Fibroblast of villous mesenchyme (primary cell): Measurements from ENCODE around the gene SP9. TPM values are rescaled to one million over a fixed set of nuclear protein-coding genes. Genes with fewer than 3 reads are reported as not detected.

Experiments
- DNase-seq: peaks from one replicate; pipeline ENCODE4 v3.0.0-alpha.2; 2010; ENCODE audit warnings: low read depth
- H3K4me3 ChIP-seq: 2 replicates; pipeline ENCODE4 v1.5.1; 2011; ENCODE audit warnings: low read depth, mild to moderate bottlenecking, low read length
- total RNA-seq: library from RNA; depleted of rRNA; stranded (reverse); fragments of >200 nt; gene quantifications from 2 replicates; pipeline ENCODE4 v1.2.3, GENCODE V29; 2012
- TF ChIP-seq, protein P1 (sequence below): IDR thresholded peaks from 2 replicates; pipeline ENCODE4 v1.5.1; 2012; ENCODE audit warnings: low read depth, mild to moderate bottlenecking, low read length; ENCODE audit not compliant: insufficient read depth

SP9 gene
- under 0.01 and 0.43 TPM in 2 replicates for total RNA-seq

GRCh38 chr2:174334781-174335251 lies at the start of gene SP9:
Gene SP9, plus strand, starts transcription at chr2:174334954. Its CDS starts 139 bp downstream, at chr2:174335093.
- TF ChIP-seq, protein P1, sequence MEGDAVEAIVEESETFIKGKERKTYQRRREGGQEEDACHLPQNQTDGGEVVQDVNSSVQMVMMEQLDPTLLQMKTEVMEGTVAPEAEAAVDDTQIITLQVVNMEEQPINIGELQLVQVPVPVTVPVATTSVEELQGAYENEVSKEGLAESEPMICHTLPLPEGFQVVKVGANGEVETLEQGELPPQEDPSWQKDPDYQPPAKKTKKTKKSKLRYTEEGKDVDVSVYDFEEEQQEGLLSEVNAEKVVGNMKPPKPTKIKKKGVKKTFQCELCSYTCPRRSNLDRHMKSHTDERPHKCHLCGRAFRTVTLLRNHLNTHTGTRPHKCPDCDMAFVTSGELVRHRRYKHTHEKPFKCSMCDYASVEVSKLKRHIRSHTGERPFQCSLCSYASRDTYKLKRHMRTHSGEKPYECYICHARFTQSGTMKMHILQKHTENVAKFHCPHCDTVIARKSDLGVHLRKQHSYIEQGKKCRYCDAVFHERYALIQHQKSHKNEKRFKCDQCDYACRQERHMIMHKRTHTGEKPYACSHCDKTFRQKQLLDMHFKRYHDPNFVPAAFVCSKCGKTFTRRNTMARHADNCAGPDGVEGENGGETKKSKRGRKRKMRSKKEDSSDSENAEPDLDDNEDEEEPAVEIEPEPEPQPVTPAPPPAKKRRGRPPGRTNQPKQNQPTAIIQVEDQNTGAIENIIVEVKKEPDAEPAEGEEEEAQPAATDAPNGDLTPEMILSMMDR = no peak
- no peak for DNase-seq
- peak within 1 kb of the TSS; percentile 43 for H3K4me3 ChIP-seq

DNA sequence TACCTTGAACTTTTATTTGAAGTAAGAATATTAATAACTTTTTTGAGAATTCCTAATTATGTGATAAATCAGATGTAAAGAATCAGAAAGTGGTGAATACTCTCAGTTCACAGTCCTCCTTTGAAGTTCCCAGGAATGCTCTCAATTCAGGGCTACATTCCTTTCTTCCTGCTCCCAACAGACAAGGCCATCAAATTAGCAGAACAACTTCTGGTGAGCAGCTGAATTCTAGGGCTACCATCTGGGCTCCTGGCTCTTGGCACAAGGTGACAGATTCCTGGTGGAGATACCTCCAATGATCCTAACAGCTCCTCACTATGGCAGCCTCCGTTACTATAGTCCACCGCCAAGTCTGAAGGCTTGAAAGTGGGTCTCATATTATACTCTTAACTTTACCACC lies 48.6 kb upstream of the SP9 start:
- DNase-seq = no peak
- TF ChIP-seq, protein P1 = no peak
- H3K4me3 ChIP-seq = no peak overlapping the region

DNA sequence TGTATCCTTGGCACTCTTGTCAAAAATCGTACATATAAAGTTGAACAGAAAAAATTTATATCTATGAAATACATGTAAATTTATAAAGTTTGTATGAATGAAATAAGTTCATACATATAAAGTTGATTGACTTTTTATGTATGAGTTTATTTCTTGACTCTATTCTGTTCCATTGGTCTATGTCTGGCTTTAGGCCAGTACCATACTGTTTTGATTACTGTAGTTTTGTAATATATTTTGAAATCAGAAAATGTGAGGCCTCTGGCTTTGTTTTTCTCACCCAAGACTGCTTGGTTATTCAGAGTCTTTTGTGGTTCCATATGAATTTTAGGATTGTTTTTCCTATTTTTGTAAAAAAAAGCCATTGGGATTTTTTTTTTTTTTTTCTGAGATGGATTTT lies 41.8 kb upstream of the SP9 start:
- TF ChIP-seq, protein P1 = no peak
- H3K4me3 ChIP-seq = no peak overlapping the region
- no peak for DNase-seq

GRCh38 chr2:174300114-174300513 lies 34.6 kb upstream of the SP9 start:
- TF ChIP-seq, protein P1 = no peak
- H3K4me3 ChIP-seq = no peak overlapping the region
- DNase-seq = peak; percentile 38

DNA sequence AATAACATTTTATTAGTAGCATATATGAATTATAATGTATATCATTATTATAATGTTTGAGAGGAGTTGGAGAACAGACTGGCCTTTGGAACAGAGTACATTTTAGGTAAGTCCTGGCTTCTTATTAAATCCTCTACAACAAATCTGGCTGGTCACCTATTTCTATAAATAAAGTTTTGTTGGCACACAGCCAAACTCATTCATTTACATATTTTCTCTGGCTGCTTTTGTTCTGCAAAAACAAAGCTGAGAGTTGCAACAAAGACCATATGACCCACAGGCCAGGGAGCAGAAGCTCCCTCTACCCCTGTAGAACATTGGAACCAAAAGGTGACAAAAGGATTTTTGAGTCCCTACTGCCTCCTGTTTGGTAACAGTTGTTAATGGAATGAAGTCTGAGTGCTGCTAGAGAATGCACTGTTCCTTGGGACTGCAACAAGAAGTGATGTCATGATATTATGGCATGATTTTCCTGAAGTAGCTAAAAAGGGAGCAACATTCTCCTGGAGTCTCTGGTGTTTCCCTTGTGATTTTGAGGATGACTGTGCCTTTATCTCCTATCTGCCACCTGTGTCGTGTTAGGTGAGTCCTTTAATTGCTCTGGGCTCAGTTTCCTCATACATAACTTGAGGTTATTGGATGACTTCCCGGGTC lies 22.0 kb upstream of the SP9 start:
- no peak overlapping the region for H3K4me3 ChIP-seq
- TF ChIP-seq, protein P1 = no peak
- DNase-seq = no peak

- TF ChIP-seq, protein P1 = no peak
- no peak overlapping the region for H3K4me3 ChIP-seq
- no peak for DNase-seq
Observed at GRCh38 chr2:174322149-174322548, 12.6 kb upstream of the SP9 start.

- no peak overlapping the region for H3K4me3 ChIP-seq
- TF ChIP-seq, protein P1 = no peak
Observed at GRCh38 chr2:174322746-174323145, 12.0 kb upstream of the SP9 start.

More at GRCh38 chr2:174322746-174323145, 12.0 kb upstream of the SP9 start:
- DNase-seq = no peak
